Lower leg skin (tissue), 3 donors: ENCODE data around the gene PFKFB4.

Source experiments
- POLR2A ChIP-seq, 2 donors: fragments of 450-650 bp; IDR thresholded peaks; one replicate each; pipeline ENCODE4 v1.6.1; 2016 to 2017; ENCODE audit warnings: antibody characterized with exemption in 2 of 2, mild to moderate bottlenecking in 1 of 2, moderate library complexity in 1 of 2
- TF ChIP-seq, protein P1 (sequence below), 3 donors: fragments of 450-650 bp; IDR thresholded peaks; one replicate each; pipeline ENCODE4 v1.5.1; 2016; ENCODE audit warnings: antibody characterized with exemption in 3 of 3, mild to moderate bottlenecking in 3 of 3, moderate library complexity in 2 of 3

DNA sequence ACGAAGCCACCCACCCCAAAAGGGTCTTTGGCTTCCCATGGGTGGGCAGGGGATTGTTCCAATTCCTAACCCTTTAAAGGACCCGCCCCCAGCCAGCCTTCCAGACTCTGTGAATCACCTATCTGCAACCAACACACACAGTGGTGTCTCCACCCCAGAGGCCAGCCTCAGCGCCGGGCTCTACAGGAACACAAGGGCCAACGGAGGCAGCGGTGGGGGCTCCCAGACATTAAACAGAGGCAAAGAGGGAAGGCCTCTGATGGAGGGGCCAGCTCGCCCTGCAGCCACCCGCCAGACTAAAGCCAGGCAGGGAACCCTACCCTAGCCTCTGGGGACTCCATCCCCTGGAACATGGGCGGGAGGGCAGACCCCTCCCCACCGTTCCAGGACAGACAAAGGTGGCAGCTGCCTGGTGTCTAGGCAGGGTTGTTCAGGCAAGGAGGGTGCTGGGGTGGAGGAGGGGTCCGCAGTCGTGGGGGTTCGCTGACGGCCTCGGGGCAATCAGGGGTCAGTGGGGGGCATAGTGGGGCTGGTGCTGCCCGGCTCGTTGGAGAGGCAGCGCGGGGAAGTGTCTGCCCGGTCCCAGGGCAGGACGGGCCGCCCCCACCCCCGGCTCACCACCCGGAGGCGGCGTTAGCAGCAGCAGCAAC lies 53.1 kb downstream of the PFKFB4 start:
- TF ChIP-seq, protein P1, sequence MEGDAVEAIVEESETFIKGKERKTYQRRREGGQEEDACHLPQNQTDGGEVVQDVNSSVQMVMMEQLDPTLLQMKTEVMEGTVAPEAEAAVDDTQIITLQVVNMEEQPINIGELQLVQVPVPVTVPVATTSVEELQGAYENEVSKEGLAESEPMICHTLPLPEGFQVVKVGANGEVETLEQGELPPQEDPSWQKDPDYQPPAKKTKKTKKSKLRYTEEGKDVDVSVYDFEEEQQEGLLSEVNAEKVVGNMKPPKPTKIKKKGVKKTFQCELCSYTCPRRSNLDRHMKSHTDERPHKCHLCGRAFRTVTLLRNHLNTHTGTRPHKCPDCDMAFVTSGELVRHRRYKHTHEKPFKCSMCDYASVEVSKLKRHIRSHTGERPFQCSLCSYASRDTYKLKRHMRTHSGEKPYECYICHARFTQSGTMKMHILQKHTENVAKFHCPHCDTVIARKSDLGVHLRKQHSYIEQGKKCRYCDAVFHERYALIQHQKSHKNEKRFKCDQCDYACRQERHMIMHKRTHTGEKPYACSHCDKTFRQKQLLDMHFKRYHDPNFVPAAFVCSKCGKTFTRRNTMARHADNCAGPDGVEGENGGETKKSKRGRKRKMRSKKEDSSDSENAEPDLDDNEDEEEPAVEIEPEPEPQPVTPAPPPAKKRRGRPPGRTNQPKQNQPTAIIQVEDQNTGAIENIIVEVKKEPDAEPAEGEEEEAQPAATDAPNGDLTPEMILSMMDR (IDR thresholded peaks at IDR 0.05) = no peak
- no peak for TF ChIP-seq POLR2A (IDR thresholded peaks at IDR 0.05)
